ENCODE results near the gene POU1F1.

The POU1F1 gene

DNA sequence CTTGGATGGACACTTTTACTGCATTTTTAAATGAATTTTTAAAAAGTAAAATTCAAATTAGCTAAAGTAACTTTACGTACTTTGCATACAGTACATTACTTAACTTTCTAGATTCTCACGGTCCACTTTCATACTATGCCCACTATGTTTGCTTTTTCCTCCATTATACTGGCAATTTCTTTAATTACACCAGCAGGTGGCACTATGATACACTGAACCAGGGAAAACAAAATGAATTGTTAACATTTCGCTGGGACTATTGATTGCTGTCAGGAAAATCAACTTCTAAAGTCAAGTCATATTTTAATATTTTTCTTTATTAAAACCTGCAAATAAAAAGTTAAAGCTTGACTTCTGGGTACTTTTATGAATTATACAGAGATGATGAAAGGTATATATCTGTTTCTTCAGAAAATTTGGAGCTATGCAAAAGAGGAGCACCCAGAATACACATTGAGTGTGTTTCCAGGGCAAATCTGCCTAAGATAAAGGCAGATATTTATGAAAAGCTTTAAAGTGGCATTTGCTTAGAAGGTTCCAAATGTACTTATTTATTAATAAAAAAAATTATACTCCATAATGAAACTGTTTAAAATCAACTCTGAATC lies 21.8 kb upstream of the POU1F1 start:
- no peak overlapping the region for H3K27ac ChIP-seq (ENCODE audit: low read length)
- H3K4me1 ChIP-seq (ENCODE audit: control insufficient read depth in 1 of 2, insufficient read depth in 2 of 2, low read length in 2 of 2): no peaks in the 10 kb centered on the region
- no peak overlapping the region for H3K4me3 ChIP-seq (ENCODE audit: low read depth in 1 of 2, low read length in 2 of 2)
- H3K36me3 ChIP-seq (ENCODE audit: control insufficient read depth in 1 of 2, insufficient read depth in 2 of 2, low read length in 2 of 2): no peaks in the 10 kb centered on the region
- H3K27me3 ChIP-seq (ENCODE audit: low read depth, low read length): no peaks in the 10 kb centered on the region
- no peaks in the 10 kb centered on the region for H3K9me3 ChIP-seq (ENCODE audit: control insufficient read depth in 1 of 2, low read length in 2 of 2)

DNA sequence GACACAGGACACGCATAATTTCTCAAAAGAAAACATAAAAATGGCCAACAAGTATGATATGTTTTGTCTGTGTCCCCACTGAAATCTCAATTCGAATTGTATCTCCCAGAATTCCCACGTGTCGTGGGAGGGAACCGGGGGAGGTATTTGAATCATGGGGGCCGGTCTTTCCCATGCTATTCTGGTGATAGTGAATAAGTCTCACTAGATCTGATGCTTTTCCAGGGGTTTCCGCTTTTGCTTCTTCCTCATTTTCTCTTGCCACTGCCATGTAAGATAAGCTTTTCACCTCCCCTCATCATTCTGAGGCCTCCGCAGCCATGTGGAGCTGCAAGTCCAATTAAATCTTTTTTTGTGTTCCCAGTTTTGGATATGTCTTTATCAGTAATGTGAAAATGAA lies 12.1 kb upstream of the POU1F1 start:
- Histone ChIP-seq H3K27ac (ENCODE audit: low read length) (no peak overlapping the region), H3K4me3 (ENCODE audit: low read depth in 1 of 2, low read length in 2 of 2) (no peak overlapping the region), H3K9me3 (ENCODE audit: control insufficient read depth in 1 of 2, low read length in 2 of 2) (no peaks in the 10 kb centered on the region), H3K27me3 (ENCODE audit: low read depth, low read length) (no peaks in the 10 kb centered on the region), H3K4me1 (ENCODE audit: control insufficient read depth in 1 of 2, insufficient read depth in 2 of 2, low read length in 2 of 2) (no peaks in the 10 kb centered on the region), H3K36me3 (ENCODE audit: control insufficient read depth in 1 of 2, insufficient read depth in 2 of 2, low read length in 2 of 2) (no peaks in the 10 kb centered on the region)

DNA sequence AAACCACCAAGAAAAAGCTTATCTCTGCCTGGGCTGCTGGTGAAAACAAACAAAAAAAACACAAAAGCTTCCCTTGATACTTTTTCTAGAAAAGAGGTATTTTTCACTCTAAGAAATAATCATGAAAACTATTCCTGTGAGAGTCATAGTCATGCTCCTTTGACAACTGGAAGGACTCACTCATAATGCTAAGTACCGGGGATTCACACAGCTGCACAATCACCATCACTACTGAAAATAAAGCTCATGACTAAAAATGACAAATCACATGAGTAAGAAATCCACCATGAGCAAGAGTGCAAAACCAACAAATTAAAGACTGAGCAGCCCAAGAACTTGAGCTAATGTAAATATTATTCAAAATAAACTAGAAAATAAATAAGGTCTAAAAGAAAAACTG lies 10.6 kb upstream of the POU1F1 start:
- Histone ChIP-seq H3K36me3 (ENCODE audit: control insufficient read depth in 1 of 2, insufficient read depth in 2 of 2, low read length in 2 of 2) (no peaks in the 10 kb centered on the region), H3K27ac (ENCODE audit: low read length) (no peak overlapping the region), H3K4me1 (ENCODE audit: control insufficient read depth in 1 of 2, insufficient read depth in 2 of 2, low read length in 2 of 2) (no peaks in the 10 kb centered on the region), H3K27me3 (ENCODE audit: low read depth, low read length) (no peaks in the 10 kb centered on the region), H3K4me3 (ENCODE audit: low read depth in 1 of 2, low read length in 2 of 2) (no peak overlapping the region), H3K9me3 (ENCODE audit: control insufficient read depth in 1 of 2, low read length in 2 of 2) (no peaks in the 10 kb centered on the region)

DNA sequence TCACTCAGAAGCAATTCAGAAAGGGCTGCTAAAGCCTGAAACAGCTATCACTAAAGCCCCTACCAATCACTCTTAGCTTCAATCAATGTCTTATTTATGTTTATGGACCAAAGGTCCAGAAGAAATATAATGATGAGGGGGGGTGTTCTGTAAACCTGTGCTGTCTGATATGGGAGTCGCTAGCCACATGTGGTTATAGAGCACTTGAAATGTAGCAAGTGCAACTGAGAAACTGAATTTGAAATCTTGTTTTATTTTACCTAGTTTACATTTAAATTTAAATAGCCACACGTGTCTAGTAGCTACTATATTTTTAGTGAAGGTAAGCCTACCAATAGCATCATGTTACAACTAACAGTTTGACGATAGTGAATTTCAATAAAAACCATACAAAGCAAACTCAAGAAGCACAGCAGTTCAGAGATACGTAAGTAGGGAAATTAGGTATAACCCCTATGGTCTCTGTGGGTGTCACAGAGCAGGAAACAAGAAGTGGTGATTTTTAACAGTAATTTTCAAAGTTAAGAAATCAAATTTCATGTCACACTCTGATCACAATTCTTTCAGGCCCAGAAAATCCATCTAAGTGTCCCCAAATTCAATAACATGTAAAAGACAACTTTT lies 3.6 kb downstream of the POU1F1 start:
- Histone ChIP-seq H3K9me3 (ENCODE audit: control insufficient read depth in 1 of 2, low read length in 2 of 2) (no peaks in the 10 kb centered on the region), H3K27ac (ENCODE audit: low read length) (no peak overlapping the region), H3K27me3 (ENCODE audit: low read depth, low read length) (no peaks in the 10 kb centered on the region), H3K4me1 (ENCODE audit: control insufficient read depth in 1 of 2, insufficient read depth in 2 of 2, low read length in 2 of 2) (no peaks in the 10 kb centered on the region), H3K36me3 (ENCODE audit: control insufficient read depth in 1 of 2, insufficient read depth in 2 of 2, low read length in 2 of 2) (no peaks in the 10 kb centered on the region), H3K4me3 (ENCODE audit: low read depth in 1 of 2, low read length in 2 of 2) (no peak overlapping the region)

DNA sequence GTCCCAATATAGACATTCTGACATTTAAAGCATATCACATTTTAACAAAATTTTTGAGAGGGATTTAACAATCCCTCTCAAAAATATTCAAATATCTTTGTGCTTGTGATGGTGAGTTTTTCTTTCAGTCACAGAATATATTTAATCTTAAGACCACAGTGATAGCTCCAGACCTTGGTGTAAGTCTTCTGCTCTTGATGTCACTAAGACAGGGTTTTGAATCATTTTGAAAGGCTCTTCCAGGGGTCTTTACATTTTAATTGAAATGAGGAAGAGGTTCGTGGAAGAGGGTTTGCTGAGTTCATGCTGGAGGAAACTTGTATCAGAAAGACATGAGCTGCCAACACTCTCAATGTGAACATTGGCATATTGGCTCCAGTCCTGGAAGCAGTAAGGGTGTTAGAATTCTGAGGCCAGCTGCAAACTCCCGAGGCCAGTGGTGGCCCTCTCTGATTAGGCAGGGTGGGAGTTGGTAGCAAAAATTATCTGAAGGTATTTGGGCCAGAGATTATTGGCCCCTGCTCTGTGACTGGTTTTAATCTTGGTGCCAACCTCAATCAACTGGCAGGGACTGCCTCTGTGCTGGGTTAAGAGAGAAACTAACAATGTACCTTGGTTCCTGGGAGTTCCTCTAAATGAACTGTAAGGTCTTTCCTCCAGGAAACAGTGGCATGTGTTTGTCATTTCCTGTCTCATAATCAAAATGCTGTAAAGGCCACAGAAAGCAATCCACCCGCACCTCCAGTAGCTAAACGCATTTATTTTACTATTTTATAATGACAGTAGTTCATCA lies 5.3 kb downstream of the POU1F1 start:
- Histone ChIP-seq H3K4me1 (ENCODE audit: control insufficient read depth in 1 of 2, insufficient read depth in 2 of 2, low read length in 2 of 2) (no peaks in the 10 kb centered on the region), H3K4me3 (ENCODE audit: low read depth in 1 of 2, low read length in 2 of 2) (no peak overlapping the region), H3K9me3 (ENCODE audit: control insufficient read depth in 1 of 2, low read length in 2 of 2) (no peaks in the 10 kb centered on the region), H3K27me3 (ENCODE audit: low read depth, low read length) (no peaks in the 10 kb centered on the region), H3K27ac (ENCODE audit: low read length) (no peak overlapping the region), H3K36me3 (ENCODE audit: control insufficient read depth in 1 of 2, insufficient read depth in 2 of 2, low read length in 2 of 2) (no peaks in the 10 kb centered on the region)

DNA sequence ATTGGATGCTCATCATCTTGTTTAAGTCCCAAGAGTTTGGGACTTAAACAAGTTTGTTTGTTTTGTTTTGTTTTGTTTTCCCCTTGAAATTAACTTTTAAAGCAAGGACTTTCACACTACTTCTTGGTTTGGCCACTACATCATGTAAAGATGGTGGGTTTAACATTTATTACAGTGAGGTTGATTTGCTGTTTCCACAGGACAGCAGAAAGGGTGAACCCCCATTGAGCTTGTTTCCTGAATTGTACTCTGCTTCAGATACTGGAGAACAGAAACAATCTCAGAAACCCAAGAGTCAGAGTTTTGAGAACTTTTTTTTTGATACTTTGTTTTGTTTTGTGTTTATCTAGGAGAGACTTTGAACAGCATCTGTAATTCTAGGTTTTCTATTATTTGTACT lies 6.7 kb downstream of the POU1F1 start:
- no peaks in the 10 kb centered on the region for H3K36me3 ChIP-seq (ENCODE audit: control insufficient read depth in 1 of 2, insufficient read depth in 2 of 2, low read length in 2 of 2)
- no peak overlapping the region for H3K27ac ChIP-seq (ENCODE audit: low read length)
- H3K4me3 ChIP-seq (ENCODE audit: low read depth in 1 of 2, low read length in 2 of 2): no peak overlapping the region

DNA sequence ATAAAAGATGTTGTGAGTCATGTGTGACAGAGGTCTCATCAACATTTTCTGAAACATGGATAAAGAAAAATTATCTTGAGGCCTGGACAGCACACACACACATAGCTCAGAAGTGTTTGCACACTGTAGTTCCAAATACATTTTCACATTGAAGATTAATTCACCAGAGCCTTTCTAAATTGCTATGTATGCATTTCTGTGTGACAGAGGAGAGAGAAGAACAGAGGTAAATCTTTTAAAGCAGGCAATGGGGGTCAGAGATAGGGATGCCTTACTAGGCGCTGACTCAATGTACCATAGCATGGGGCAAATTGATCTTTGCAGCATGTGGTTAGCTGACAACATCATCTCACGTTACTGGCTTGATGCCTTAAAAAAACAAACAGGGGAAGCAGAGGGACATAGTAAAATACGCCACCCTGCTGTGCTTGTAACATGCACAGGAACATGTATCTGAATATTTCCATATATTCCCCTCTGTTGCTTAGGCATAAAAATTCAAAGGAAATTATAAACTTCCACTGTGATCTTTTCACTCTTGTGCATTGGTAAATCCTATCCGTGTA lies 7.7 kb downstream of the POU1F1 start:
- Histone ChIP-seq H3K36me3 (ENCODE audit: control insufficient read depth in 1 of 2, insufficient read depth in 2 of 2, low read length in 2 of 2) (no peaks in the 10 kb centered on the region), H3K9me3 (ENCODE audit: control insufficient read depth in 1 of 2, low read length in 2 of 2) (no peaks in the 10 kb centered on the region), H3K4me3 (ENCODE audit: low read depth in 1 of 2, low read length in 2 of 2) (no peak overlapping the region), H3K4me1 (ENCODE audit: control insufficient read depth in 1 of 2, insufficient read depth in 2 of 2, low read length in 2 of 2) (no peaks in the 10 kb centered on the region), H3K27ac (ENCODE audit: low read length) (no peak overlapping the region), H3K27me3 (ENCODE audit: low read depth, low read length) (no peaks in the 10 kb centered on the region)

More for the DNA sequence above, 6.7 kb downstream of the POU1F1 start:
- H3K4me1 ChIP-seq (ENCODE audit: control insufficient read depth in 1 of 2, insufficient read depth in 2 of 2, low read length in 2 of 2): no peaks in the 10 kb centered on the region
- H3K9me3 ChIP-seq (ENCODE audit: control insufficient read depth in 1 of 2, low read length in 2 of 2): no peaks in the 10 kb centered on the region
- no peaks in the 10 kb centered on the region for H3K27me3 ChIP-seq (ENCODE audit: low read depth, low read length)

DNA sequence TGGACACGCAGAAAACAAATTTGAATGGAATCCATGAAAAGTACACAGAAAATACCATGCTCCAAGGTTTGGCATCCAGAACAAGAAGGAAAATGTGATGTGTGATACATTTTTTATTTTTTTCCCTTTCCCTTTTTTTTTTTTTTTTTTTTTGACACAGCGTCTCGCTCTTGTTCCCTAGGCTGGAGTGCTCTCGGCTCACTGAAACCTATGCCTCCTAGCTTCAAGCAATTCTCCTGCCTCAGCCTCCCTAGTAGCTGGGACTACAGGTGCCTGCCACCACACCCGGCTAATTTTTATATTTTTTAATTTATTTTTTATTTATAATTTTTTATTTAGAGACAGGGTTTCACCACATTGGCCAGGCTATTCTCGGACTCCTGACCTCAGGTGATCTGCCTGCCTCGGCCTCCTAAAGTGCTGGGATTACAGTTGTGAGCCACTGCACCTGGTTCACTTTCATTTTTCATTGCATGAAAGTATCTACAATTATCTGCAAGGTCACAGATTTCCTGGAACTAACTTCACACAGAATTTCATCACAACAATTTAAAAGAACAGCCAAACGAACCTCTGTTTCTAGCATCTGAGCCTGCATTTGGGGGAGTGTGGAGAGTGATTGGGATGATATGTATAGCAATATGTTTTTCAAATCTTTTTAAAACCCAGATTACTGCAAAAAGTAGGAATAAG lies 8.3 kb downstream of the POU1F1 start:
- no peak overlapping the region for H3K27ac ChIP-seq (ENCODE audit: low read length)
- no peaks in the 10 kb centered on the region for H3K36me3 ChIP-seq (ENCODE audit: control insufficient read depth in 1 of 2, insufficient read depth in 2 of 2, low read length in 2 of 2)
- H3K9me3 ChIP-seq (ENCODE audit: control insufficient read depth in 1 of 2, low read length in 2 of 2): no peaks in the 10 kb centered on the region
- H3K4me3 ChIP-seq (ENCODE audit: low read depth in 1 of 2, low read length in 2 of 2): no peak overlapping the region
- H3K4me1 ChIP-seq (ENCODE audit: control insufficient read depth in 1 of 2, insufficient read depth in 2 of 2, low read length in 2 of 2): no peaks in the 10 kb centered on the region
- H3K27me3 ChIP-seq (ENCODE audit: low read depth, low read length): no peaks in the 10 kb centered on the region

DNA sequence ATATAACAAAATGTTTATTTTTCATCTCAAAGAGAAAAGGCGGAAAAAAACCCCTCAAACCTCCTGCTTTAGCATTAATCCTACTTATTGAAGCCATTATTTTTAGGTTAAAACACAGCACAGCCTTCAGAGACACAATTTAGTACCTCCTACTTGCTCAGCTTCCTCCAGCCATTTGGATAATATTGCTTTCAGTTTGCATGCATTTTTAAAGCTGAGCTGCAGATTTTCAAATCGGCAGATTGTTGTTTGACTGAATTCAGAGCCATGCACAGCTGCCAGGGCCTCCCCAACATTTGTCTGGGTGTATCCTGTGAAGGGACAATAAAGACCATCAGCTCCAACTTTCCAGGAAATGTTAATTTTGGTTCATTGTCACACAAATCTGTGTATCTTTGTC lies 14.5 kb downstream of the POU1F1 start:
- Histone ChIP-seq H3K27ac (ENCODE audit: low read length) (no peak overlapping the region), H3K27me3 (ENCODE audit: low read depth, low read length) (no peaks in the 10 kb centered on the region), H3K4me1 (ENCODE audit: control insufficient read depth in 1 of 2, insufficient read depth in 2 of 2, low read length in 2 of 2) (no peaks in the 10 kb centered on the region), H3K36me3 (ENCODE audit: control insufficient read depth in 1 of 2, insufficient read depth in 2 of 2, low read length in 2 of 2) (no peaks in the 10 kb centered on the region), H3K9me3 (ENCODE audit: control insufficient read depth in 1 of 2, low read length in 2 of 2) (no peaks in the 10 kb centered on the region), H3K4me3 (ENCODE audit: low read depth in 1 of 2, low read length in 2 of 2) (no peak overlapping the region)

DNA sequence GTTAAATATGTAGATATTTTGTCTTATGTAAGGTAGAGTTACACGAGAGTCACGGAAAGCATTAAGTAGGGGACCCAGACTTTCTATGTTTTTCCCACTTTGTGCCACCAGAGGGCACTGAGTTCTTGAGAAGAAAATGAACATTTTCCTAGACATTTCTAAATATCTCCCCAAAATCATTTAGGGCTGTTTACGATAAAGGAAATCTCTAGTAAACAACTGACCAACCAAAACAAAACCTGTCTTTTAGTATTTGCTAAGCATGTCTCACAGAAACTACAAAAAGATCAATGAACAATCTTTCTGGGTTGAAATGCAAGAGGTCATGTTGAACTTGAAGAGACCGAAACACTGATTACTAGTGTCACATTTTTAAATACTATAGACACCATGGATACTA lies 16.1 kb downstream of the POU1F1 start:
- H3K4me1 ChIP-seq (ENCODE audit: control insufficient read depth in 1 of 2, insufficient read depth in 2 of 2, low read length in 2 of 2): no peaks in the 10 kb centered on the region
- H3K36me3 ChIP-seq (ENCODE audit: control insufficient read depth in 1 of 2, insufficient read depth in 2 of 2, low read length in 2 of 2): no peaks in the 10 kb centered on the region
- no peaks in the 10 kb centered on the region for H3K9me3 ChIP-seq (ENCODE audit: control insufficient read depth in 1 of 2, low read length in 2 of 2)
- H3K27ac ChIP-seq (ENCODE audit: low read length): no peak overlapping the region
- H3K4me3 ChIP-seq (ENCODE audit: low read depth in 1 of 2, low read length in 2 of 2): no peak overlapping the region
- H3K27me3 ChIP-seq (ENCODE audit: low read depth, low read length): no peaks in the 10 kb centered on the region

DNA sequence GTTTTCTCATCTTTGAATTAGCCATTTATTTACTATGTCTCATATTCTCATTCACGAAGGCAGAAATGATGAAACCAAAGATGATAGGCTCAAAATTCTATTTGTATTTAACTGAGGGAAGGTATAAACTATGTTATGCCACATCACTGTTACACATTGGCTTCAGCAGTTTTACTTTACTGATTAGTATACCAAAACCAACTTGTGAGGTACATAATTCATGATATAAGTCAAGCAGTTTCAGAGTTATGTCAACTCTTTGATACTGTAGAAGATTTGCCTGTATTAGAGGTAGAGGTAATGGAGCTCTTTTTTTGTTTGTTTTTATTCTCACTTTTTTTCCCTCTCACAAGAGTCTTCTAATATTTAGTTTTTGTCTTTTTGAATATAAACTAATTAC lies 26.4 kb downstream of the POU1F1 start:
- Histone ChIP-seq H3K4me3 (ENCODE audit: low read depth in 1 of 2, low read length in 2 of 2) (no peak overlapping the region), H3K4me1 (ENCODE audit: control insufficient read depth in 1 of 2, insufficient read depth in 2 of 2, low read length in 2 of 2) (peaks cover 0 to 6% of the 10 kb centered on the region in 2 donors), H3K27me3 (ENCODE audit: low read depth, low read length) (no peaks in the 10 kb centered on the region), H3K9me3 (ENCODE audit: control insufficient read depth in 1 of 2, low read length in 2 of 2) (no peaks in the 10 kb centered on the region), H3K36me3 (ENCODE audit: control insufficient read depth in 1 of 2, insufficient read depth in 2 of 2, low read length in 2 of 2) (peaks cover 26 to 32% of the 10 kb centered on the region in 2 donors), H3K27ac (ENCODE audit: low read length) (no peak overlapping the region)
